HEK293 (cell line): ENCODE results near the gene LASP1.

Experiments
- MEIS1 ChIP-seq: sonication (generic); formaldehyde crosslinking; IDR thresholded peaks from 2 replicates; pipeline ENCODE4 v1.8.1; 2022; ENCODE audit warnings: missing genetic modification reagents, mild to moderate bottlenecking, borderline replicate concordance
- SETDB1 ChIP-seq: IDR thresholded peaks from one replicate; pipeline ENCODE4 v1.6.1; 2017; ENCODE audit warnings: mild to moderate bottlenecking, low read length, moderate library complexity, mixed read lengths; ENCODE audit not compliant: insufficient read length
- ZBTB1 ChIP-seq: fragments of 450-650 bp; formaldehyde crosslinking; IDR thresholded peaks from 2 replicates; pipeline ENCODE4 v1.5.1; 2016; ENCODE audit warnings: missing biosample characterization, missing genetic modification characterization
- ZBTB7A ChIP-seq: fragments of 450-650 bp; formaldehyde crosslinking; IDR thresholded peaks from 2 replicates; pipeline ENCODE4 v1.5.1; 2016; ENCODE audit warnings: low read depth, missing biosample characterization, missing genetic modification characterization
- ZNF366 ChIP-seq: fragments of 450-650 bp; formaldehyde crosslinking; conservative IDR thresholded peaks from 2 replicates; pipeline ENCODE4 v1.5.1; 2016; ENCODE audit warnings: missing biosample characterization, missing genetic modification characterization
- ZNF521 ChIP-seq: fragments of 450-650 bp; formaldehyde crosslinking; IDR thresholded peaks from 2 replicates; pipeline ENCODE4 v1.5.1; 2017; ENCODE audit warnings: missing biosample characterization, mild to moderate bottlenecking, missing genetic modification characterization
- TF ChIP-seq, protein P1 (sequence below): fragments of 450-650 bp; formaldehyde crosslinking; IDR thresholded peaks from 2 replicates; pipeline ENCODE4 v1.5.1; 2016; ENCODE audit warnings: missing biosample characterization, missing genetic modification characterization
- TF ChIP-seq, protein P2 (sequence below): fragments of 450-650 bp; formaldehyde crosslinking; IDR thresholded peaks from 2 replicates; pipeline ENCODE4 v1.5.1; 2016; ENCODE audit warnings: missing biosample characterization, missing genetic modification characterization, low read depth

DNA sequence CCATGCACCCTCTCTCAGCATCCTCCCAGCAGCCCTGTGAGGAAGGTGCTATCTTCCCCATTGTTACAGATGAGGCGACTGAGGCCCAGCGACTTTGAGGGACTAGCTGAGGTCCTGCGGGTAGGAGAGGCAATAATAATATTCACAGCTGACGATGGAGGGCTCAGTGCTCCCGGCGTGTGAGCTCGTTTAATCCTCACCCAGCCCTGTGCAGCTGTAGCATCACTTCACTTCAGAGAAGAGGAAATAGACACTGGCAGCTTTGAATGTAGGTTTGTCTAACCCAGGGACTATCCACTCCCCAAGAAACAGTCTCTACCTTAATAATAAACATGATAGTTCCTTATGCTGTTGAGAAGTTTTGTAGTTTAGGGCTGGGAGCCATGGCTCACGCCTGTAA is 21.6 kb downstream of the LASP1 start:
- TF ChIP-seq ZNF366 (tag by site-specific recombination) (no peak), ZNF521 (tag by site-specific recombination) (no peak), MEIS1 (CRISPR knock-in tag) (no peak), ZBTB7A (tag by site-specific recombination) (no peak), ZBTB1 (tag by site-specific recombination) (no peak), SETDB1 (no peak)
- TF ChIP-seq, protein P1, sequence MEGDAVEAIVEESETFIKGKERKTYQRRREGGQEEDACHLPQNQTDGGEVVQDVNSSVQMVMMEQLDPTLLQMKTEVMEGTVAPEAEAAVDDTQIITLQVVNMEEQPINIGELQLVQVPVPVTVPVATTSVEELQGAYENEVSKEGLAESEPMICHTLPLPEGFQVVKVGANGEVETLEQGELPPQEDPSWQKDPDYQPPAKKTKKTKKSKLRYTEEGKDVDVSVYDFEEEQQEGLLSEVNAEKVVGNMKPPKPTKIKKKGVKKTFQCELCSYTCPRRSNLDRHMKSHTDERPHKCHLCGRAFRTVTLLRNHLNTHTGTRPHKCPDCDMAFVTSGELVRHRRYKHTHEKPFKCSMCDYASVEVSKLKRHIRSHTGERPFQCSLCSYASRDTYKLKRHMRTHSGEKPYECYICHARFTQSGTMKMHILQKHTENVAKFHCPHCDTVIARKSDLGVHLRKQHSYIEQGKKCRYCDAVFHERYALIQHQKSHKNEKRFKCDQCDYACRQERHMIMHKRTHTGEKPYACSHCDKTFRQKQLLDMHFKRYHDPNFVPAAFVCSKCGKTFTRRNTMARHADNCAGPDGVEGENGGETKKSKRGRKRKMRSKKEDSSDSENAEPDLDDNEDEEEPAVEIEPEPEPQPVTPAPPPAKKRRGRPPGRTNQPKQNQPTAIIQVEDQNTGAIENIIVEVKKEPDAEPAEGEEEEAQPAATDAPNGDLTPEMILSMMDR (tag by site-specific recombination): no peak
- TF ChIP-seq, protein P2, sequence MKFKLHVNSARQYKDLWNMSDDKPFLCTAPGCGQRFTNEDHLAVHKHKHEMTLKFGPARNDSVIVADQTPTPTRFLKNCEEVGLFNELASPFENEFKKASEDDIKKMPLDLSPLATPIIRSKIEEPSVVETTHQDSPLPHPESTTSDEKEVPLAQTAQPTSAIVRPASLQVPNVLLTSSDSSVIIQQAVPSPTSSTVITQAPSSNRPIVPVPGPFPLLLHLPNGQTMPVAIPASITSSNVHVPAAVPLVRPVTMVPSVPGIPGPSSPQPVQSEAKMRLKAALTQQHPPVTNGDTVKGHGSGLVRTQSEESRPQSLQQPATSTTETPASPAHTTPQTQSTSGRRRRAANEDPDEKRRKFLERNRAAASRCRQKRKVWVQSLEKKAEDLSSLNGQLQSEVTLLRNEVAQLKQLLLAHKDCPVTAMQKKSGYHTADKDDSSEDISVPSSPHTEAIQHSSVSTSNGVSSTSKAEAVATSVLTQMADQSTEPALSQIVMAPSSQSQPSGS (tag by site-specific recombination): no peak
